CD4-positive, alpha-beta T cell treated with Interleukin-21 for 1 hour (primary cell): ENCODE results near the gene MRPS17.
"Not testable (repeated sequence)": the region's sequence is repeated elsewhere in the genome, so short reads cannot be mapped to it uniquely, and the experiment has no call there.

ENCODE experiments used
- DNase-seq: peaks from one replicate; pipeline ENCODE4 v3.0.0-alpha.2; 2020

MRPS17 gene

DNA sequence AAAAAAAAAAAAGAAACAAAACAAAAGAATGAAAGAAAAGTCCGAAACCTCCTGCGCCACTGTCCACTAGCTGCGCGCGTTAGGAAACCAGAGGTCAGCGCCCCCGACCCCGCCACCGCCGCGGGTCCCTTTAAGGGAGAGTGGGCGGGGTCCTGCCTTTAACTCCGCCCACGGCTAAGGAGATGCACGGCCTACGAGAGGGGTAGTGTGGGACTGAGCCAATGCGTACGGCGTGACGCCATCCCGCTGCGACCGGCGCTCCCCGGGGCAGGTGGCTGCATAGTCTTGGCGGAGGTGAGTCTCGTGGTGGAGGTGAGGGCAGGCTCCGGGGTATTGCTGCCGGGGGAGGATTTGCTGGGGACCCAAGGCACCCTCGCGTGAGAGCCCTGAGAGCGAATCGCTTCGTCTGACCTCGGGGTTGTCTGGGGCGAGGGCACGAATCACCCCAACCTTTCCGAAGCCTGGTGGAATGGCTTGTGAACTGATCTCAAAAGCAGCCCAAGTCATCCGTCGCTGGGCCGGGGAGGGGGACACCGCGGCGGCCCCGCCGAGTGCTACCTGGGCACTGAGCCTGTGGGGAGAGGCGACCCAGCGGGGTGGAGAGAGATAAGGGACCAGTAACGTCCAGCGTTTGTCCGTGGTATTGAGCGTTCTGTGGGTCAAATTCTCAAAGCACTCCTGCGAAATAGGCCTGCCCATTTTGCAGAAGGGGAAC, at the start of gene MRPS17:
MRPS17 (plus strand) TSS at position 241 of the 715 bp plus-strand sequence. CDS start 1,319 bp downstream, outside the sequence.
- DNase-seq: peak; percentile 94

- no peak for DNase-seq
Observed at GRCh38 chr7:55903985-55904759, 47.5 kb upstream of the MRPS17 start.

DNA sequence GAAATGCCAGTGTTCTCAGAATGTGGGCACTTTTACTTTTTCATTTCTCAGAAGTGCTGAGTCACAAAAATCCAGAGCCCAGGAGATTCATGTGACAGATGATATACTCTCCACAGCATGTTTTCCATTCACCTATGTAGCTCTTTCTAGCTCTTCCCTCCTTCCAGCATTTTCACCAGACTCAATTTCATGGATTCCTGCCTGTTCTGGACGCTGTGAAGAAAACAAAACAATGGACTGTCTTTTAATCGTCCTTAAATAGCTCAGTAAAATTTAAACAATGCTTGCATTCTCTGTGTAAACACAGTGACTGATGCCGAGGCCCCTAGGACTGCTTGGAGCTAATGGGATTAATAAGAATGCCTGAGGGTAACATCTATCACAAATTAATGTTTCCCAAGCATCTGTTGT, 38.9 kb upstream of the MRPS17 start:
- DNase-seq: no peak

GRCh38 chr7:55917771-55918170, 33.9 kb upstream of the MRPS17 start:
- DNase-seq: no peak

- no peak for DNase-seq
Observed at GRCh38 chr7:55928006-55928767, 23.5 kb upstream of the MRPS17 start.

DNA sequence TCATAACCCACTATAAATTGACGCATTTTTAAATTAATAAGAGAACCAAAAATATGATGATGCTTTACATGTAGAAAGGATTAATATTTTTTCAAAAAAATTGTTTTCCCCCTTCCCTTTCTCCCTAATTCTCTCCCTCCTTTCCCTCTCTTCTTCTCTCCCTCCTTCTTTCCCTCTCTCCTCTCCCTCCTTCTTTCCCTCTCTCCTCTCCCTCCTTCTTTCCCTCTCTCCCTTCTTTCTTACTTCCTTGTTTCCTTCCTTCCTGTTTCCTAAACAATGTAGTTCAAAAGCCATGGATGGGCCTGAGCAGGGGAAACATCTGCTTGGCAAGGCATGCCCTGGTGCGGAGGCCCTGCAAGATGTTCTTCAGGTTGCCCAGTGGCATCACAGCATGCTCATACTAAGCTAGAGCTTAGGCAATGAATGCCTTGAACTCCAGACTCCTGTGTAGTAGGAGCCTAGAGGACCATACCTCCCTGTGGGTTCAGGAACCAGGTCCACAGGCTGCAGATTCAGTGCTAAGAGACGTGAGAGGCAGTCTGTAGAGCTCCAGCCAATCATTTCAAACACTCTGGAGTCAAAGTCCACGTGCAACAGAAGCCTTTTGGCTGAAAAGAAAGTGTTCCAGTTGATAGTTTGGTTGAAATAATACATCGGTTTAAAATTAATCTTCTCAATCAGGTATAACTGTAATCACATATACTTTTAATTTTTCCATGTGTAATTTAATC, 20.1 kb upstream of the MRPS17 start:
- no peak for DNase-seq

DNA sequence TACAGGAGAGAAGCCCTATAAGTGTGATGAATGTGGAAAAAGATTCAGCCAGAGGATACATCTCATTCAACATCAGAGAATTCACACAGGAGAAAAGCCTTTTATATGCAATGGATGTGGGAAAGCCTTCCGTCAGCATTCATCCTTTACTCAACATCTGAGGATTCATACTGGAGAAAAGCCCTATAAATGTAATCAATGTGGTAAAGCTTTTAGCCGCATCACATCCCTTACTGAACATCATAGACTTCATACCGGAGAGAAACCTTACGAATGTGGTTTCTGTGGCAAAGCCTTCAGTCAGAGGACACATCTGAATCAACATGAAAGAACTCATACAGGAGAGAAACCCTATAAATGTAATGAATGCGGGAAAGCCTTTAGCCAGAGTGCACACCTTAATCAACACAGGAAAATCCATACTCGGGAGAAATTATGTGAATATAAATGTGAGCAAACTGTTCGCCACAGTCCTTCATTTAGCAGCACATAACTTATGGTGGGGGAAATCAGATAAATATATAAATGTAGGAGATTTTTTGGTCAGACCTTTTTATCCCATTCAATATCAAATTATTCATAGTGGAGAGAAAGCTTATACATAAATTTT, 12.1 kb upstream of the MRPS17 start:
- no peak for DNase-seq

GRCh38 chr7:55946545-55946944, 5.1 kb upstream of the MRPS17 start:
- DNase-seq: no peak

GRCh38 chr7:55952352-55952671, 635 bp downstream of the MRPS17 start:
- DNase-seq: not testable (repeated sequence)

DNA sequence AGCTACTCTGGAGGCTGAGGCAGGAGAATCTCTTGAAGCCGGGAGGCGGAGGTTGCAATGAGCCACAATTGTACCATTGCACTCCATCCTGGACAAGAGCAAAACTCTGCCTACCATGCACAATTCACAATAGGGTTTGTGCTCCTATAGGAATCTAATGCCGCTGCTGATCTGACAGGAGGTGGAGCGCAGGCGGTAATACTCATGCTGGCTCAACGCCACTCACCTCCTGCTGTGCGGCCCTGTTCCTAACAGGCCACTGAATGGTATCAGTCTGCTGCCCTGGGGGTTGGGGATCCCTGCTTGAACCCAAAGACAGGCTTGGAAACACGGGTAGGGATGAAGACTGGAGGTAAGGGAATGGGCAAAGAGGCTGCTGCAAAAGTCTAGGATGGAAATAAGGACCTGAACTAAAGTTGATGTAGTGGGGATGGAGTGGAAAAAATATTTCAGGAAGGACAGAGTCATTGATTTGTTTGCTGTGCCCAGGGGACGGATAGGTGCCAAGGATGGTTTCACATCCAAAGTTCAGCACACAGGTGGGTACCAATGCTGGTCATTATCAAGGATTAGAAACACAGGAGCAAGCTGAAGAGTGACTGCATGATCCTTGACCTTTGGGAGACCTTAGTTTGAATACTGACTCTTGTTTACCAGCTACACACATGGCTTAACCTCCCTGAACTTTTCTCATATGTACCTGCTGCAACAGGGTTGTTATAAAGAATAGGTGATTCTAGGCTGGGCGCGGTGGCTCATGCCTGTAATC, 2.2 kb downstream of the MRPS17 start:
- DNase-seq: no peak

DNA sequence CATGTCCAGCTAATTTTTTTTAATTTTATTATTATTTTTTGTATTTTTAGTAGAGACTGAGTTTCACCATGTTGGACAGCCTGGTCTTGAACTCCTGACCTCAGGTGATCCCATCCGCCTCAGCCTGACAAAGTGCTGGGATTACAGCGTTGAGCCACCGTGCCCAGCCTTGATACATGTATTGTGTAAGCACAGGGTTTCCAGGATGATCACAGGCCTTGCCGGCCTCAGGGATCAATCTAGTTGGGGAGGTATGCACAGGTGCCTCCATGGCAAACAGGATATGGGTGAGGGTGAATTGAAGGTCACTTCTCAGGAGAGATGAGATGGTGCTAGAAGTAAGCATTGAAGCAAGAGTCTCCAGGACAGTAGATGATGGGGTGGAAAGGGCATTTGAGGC, 5.5 kb downstream of the MRPS17 start:
- DNase-seq: no peak

- DNase-seq: no peak
Observed at GRCh38 chr7:55962014-55962413, 10.3 kb downstream of the MRPS17 start.

DNA sequence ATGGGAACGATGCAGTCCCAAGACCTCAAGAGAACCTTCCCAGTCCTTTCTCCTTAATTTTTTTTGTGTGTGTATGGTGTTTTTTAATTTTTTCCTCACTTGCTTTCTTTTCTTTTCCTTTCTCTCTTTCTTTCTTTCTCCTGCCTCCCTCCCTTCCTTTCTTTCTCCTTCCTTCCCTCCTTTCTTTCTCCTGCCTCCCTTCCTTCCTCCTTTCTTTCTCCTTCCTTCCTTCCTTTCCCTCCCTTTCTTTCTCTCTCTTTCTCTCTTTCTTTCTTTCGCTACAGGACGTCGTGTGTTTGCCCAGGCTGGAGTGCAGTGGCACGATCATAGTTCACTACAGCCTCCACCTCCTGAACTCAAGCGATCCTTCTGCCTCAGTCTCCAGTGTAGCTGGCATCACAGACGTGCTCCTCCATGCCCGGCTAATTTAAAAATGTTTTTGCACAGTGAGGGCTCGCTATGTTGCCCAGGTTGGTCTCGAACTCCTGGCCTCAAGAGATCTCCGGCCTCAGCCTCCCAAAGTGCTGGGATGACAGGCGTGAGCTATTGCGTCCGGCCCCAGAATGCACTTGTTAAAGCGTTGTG, 12.0 kb downstream of the MRPS17 start:
- no peak for DNase-seq

DNA sequence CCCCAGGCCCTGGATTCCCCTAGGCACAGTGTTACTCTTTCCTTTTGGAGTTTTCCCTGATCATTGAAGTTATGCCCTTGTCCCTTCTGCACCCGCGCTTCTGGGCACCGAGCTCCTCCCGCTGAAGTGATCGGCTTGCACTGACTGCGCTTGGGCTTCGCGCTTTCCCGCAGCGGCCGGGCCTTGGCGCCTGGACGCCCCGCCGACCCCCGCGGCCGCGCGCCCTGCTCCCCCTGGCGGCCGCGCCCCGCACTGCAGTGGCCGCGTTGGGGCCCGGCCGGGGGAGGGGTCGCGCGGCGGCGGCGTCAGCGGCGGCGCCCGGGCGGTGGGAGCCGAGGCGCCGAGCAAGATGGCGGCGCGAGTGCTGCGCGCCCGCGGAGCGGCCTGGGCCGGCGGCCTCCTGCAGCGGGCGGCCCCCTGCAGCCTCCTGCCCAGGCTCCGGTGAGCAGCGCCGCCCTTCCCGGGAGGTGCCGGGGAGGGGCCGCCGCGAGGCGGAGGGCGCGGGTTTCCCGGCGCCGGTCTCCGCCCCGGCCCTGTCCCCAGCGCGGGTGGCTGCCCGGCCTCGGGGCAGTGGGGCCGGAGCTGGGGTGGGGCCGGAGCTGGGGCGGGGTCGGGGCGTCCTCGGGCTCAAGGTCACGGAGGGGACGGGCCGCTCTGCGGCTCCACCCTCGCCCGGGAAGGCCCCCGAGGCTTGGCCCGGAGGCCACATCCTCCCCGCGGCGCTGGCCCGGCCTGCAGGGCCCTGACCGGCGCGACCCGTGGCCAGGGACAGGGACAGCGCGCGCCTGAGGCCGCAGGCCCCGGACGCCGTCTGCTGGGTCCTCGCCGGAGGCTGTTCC, 12.8 kb downstream of the MRPS17 start, which contains the start of gene NIPSNAP2:
NIPSNAP2 (plus strand) TSS at position 325 of the 839 bp plus-strand sequence; CDS start at position 350, 25 bp downstream.
- DNase-seq: peak; percentile 65

- no peak for DNase-seq
Observed at GRCh38 chr7:55965100-55965470, 13.4 kb downstream of the MRPS17 start.

DNA sequence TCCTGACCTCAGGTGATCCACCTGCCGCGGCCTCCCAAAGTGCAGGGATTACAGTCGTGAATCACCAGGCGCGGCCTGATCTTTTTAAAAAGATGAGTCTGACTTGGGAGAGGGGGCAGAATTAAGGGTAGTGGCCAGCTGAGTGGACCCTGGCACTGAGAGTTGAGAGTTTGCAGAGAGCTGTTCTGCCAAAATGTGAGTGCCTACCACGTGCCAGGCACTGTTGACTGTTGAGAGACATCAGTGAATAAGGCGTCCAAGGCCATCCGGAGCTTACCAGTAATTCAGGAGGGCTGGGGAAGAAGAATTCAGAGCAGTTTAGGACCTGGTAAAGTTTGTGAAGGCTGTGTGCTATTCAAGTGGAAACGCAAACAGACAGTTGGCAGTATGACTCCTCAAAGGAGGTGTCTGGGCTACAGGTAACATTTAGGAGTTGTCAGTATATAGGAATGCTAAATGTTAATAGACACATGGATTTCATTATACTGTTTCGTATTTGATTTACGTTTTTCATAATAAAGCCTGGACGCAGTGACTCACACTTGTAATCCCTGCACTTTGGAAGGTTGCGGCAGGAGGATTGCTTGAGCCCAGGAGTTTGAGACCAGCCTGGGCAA, 14.2 kb downstream of the MRPS17 start:
- DNase-seq: no peak

- DNase-seq: no peak
Observed at GRCh38 chr7:55966851-55967250, 15.2 kb downstream of the MRPS17 start.

GRCh38 chr7:55969391-55969790, 17.7 kb downstream of the MRPS17 start:
- DNase-seq: no peak

DNA sequence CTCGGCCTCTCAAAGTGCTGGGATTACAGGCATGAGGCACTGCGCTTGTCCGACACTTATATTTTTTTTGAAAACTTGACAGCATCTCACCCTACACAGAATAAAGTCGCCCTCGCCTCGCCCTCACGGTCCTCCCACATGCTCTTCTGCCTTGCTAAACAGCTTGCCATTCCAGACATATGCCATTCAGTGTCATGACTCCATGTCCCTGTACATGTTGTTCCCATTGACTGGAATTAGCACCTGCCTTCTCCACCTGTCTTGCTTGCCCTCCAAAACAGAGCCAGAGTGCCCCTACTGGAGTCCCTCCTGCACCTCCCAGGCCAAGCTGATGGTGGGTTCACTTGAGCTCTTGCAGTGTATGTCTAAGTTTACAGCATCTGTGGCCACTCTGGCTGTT, 18.9 kb downstream of the MRPS17 start:
- no peak for DNase-seq

GRCh38 chr7:55970978-55971377, 19.3 kb downstream of the MRPS17 start:
- no peak for DNase-seq
